ENCODE measurements around the gene PARL.

DNA sequence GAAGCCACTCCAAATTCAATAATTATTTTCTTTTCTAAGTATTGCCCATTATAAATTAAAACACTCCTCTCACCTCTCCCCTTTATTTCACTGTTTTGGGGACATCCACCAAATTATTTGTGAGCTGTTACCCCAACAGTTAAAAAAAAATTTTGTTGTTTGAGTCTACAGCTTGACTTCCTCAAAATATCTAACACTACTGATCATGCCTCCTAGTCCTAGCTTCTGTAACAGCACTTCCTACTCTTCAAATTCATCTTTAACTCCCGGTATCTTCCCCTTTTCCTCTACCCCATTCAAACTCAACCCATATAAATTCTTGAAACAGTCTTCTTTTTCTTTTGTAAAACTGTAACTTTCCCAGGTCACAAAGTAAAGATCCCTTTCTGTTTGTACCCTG, 15.9 kb downstream of the PARL start:
- no peak for TF ChIP-seq POLR2A (IDR thresholded peaks at IDR 0.05)
- TF ChIP-seq CTCF (IDR thresholded peaks at IDR 0.05), result no peak
